Trophoblast cell (in vitro differentiated cells and primary cell): Measurements from ENCODE around the gene GRB2.

Experiments used
- DNase-seq, 2 donors: peaks; one replicate each; pipeline ENCODE4 v3.0.0-alpha.2; 2016
- H2AFZ ChIP-seq: 2 replicates; pipeline ENCODE4 v1.6.1; 2013; ENCODE audit warnings: low read length, moderate library complexity, mild to moderate bottlenecking; ENCODE audit not compliant: insufficient read depth, poor library complexity
- H2AK5ac ChIP-seq: 2 replicates; pipeline ENCODE4 v1.6.1; 2013; ENCODE audit warnings: mild to moderate bottlenecking, low read length
- H2BK120ac ChIP-seq: 2 replicates; pipeline ENCODE4 v1.6.1; 2013; ENCODE audit warnings: low read length, mild to moderate bottlenecking, moderate library complexity; ENCODE audit not compliant: insufficient read depth, poor library complexity
- H2BK12ac ChIP-seq: 2 replicates; pipeline ENCODE4 v1.6.1; 2013; ENCODE audit warnings: mild to moderate bottlenecking, low read length, moderate library complexity
- H2BK5ac ChIP-seq: 2 replicates; pipeline ENCODE4 v1.6.1; 2013; ENCODE audit warnings: low read length, low read depth, moderate library complexity, mild to moderate bottlenecking; ENCODE audit not compliant: poor library complexity
- H3K14ac ChIP-seq: 2 replicates; pipeline ENCODE4 v1.6.1; 2013; ENCODE audit warnings: mild to moderate bottlenecking, low read length
- H3K18ac ChIP-seq: 2 replicates; pipeline ENCODE4 v1.6.1; 2013; ENCODE audit warnings: mild to moderate bottlenecking, low read length
- H3K23ac ChIP-seq: 2 replicates; pipeline ENCODE4 v1.6.1; 2013; ENCODE audit warnings: low read length
- H3K27ac ChIP-seq: 2 replicates; pipeline ENCODE4 v1.5.1; 2013; ENCODE audit warnings: low read depth, mild to moderate bottlenecking, inconsistent platforms, low read length, moderate library complexity
- H3K27me3 ChIP-seq: 2 replicates; pipeline ENCODE4 v1.6.1; 2013; ENCODE audit warnings: inconsistent platforms, mild to moderate bottlenecking, low read length, moderate library complexity; ENCODE audit not compliant: insufficient read depth
- H3K36me3 ChIP-seq, 2 experiments: 1 replicate in 1 of 2; 2 replicates in 1 of 2; pipeline ENCODE4 v1.6.1; 2013; ENCODE audit warnings: low read length in 2 of 2, mild to moderate bottlenecking in 2 of 2, moderate library complexity in 1 of 2; ENCODE audit not compliant: insufficient read depth in 2 of 2, control insufficient read depth in 1 of 2
- H3K4ac ChIP-seq: 2 replicates; pipeline ENCODE4 v1.6.1; 2013; ENCODE audit warnings: low read depth, mild to moderate bottlenecking, low read length, moderate library complexity
- H3K4me1 ChIP-seq, 2 experiments: 1 replicate in 1 of 2; 2 replicates in 1 of 2; pipeline ENCODE4 v1.6.1; 2013; ENCODE audit warnings: low read length in 2 of 2, mild to moderate bottlenecking in 2 of 2, moderate library complexity in 1 of 2; ENCODE audit not compliant: insufficient read depth in 2 of 2, control insufficient read depth in 1 of 2
- H3K4me2 ChIP-seq: 2 replicates; pipeline ENCODE4 v1.6.1; 2013; ENCODE audit warnings: inconsistent platforms, mild to moderate bottlenecking, low read length, moderate library complexity
- H3K4me3 ChIP-seq: 2 replicates; pipeline ENCODE4 v1.5.1; 2013; ENCODE audit warnings: mild to moderate bottlenecking, low read depth, low read length, inconsistent platforms
- H3K79me1 ChIP-seq: one replicate; pipeline ENCODE4 v1.6.1; 2013; ENCODE audit warnings: low read length
- H3K79me2 ChIP-seq: 2 replicates; pipeline ENCODE4 v1.6.1; 2013; ENCODE audit warnings: low read length, mild to moderate bottlenecking; ENCODE audit not compliant: control insufficient read depth, insufficient read depth, poor library complexity
- H3K9ac ChIP-seq: 2 replicates; pipeline ENCODE4 v1.6.1; 2013; ENCODE audit warnings: mild to moderate bottlenecking, low read length
- H3K9me3 ChIP-seq: 2 replicates; pipeline ENCODE4 v1.6.1; 2013; ENCODE audit warnings: low read depth, mild to moderate bottlenecking, control low read depth, inconsistent platforms, low read length; ENCODE audit not compliant: insufficient read depth
- H4K12ac ChIP-seq: 2 replicates; pipeline ENCODE4 v1.6.1; 2013; ENCODE audit warnings: low read depth, mild to moderate bottlenecking, low read length, moderate library complexity
- H4K8ac ChIP-seq: 2 replicates; pipeline ENCODE4 v1.6.1; 2013; ENCODE audit warnings: low read depth, mild to moderate bottlenecking, low read length, moderate library complexity
- H4K91ac ChIP-seq: one replicate; pipeline ENCODE4 v1.6.1; 2013; ENCODE audit warnings: low read depth, mild to moderate bottlenecking, low read length, moderate library complexity
- WGBS: extraction: QIAGEN DNeasy Blood & Tissue Kit; methylation state at CpG from one replicate; pipeline ENCODE4 v1.1.7; 2013; ENCODE audit warnings: missing lambda C conversion rate; ENCODE audit not compliant: insufficient read length, insufficient coverage; ENCODE audit errors: extremely low coverage; 5-methylcytosine and 5-hydroxymethylcytosine counted together

Gene GRB2

GRCh38 chr17:75417054-75417580, 11.6 kb upstream of the GRB2 start:
- Histone ChIP-seq H3K9ac (no peak overlapping the region), H3K36me3 (no peaks in the 10 kb centered on the region), H3K27me3 (no peaks in the 10 kb centered on the region), H3K79me2 (no peaks in the 10 kb centered on the region), H2BK5ac (no peak overlapping the region), H4K8ac (no peak overlapping the region), H2AK5ac (no peak overlapping the region), H3K4me3 (no peak overlapping the region), H3K27ac (no peak overlapping the region), H3K4ac (no peak overlapping the region), H3K4me1 (no peaks in the 10 kb centered on the region), H3K9me3 (no peaks in the 10 kb centered on the region), H4K12ac (no peak overlapping the region), H3K23ac (no peak overlapping the region), H3K79me1 (no peaks in the 10 kb centered on the region), H3K14ac (no peak overlapping the region), H3K18ac (no peak overlapping the region), H2BK12ac (no peak overlapping the region), H3K4me2 (no peak overlapping the region), H2AFZ (no peak overlapping the region), H2BK120ac (no peak overlapping the region), H4K91ac (no peak overlapping the region)
- DNase-seq: no peak
- no CpG with 5 or more reads among the region's 9 CpGs for WGBS

DNA sequence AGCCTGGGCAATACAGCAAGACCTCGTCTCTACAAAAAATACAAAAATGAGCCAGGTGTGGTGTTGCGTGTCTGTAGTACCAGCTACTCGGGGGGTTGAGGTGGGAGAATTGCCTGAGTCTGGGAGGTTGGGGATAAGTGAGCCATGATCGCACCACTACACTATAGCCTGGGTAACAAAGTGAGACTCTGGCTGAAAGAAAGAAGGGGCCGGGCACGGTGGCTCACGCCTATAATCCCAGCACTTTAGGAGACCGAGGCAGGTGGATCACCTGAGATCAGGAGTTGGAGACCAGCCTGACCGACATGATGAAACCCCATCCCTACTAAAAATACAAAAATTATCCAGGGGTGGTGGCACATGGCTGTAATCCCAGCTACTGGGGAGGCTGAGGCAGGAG, 10.5 kb upstream of the GRB2 start:
- no peak overlapping the region for H3K14ac ChIP-seq
- WGBS: no CpG with 5 or more reads among the region's 9 CpGs
- no peak overlapping the region for H4K12ac ChIP-seq
- no peak overlapping the region for H3K27ac ChIP-seq
- no peaks in the 10 kb centered on the region for H3K4me1 ChIP-seq
- H3K4ac ChIP-seq: no peak overlapping the region
- DNase-seq: no peak
- no peak overlapping the region for H4K91ac ChIP-seq
- H2BK5ac ChIP-seq: no peak overlapping the region
- no peak overlapping the region for H3K18ac ChIP-seq
- H2BK120ac ChIP-seq: no peak overlapping the region
- no peak overlapping the region for H2AFZ ChIP-seq
- no peaks in the 10 kb centered on the region for H3K27me3 ChIP-seq
- H2AK5ac ChIP-seq: no peak overlapping the region
- no peak overlapping the region for H3K4me3 ChIP-seq
- H3K9ac ChIP-seq: no peak overlapping the region
- H3K4me2 ChIP-seq: no peak overlapping the region
- H2BK12ac ChIP-seq: no peak overlapping the region
- H3K9me3 ChIP-seq: no peaks in the 10 kb centered on the region
- H4K8ac ChIP-seq: no peak overlapping the region
- no peak overlapping the region for H3K23ac ChIP-seq
- H3K79me1 ChIP-seq: no peaks in the 10 kb centered on the region
- H3K36me3 ChIP-seq: no peaks in the 10 kb centered on the region
- H3K79me2 ChIP-seq: no peaks in the 10 kb centered on the region

DNA sequence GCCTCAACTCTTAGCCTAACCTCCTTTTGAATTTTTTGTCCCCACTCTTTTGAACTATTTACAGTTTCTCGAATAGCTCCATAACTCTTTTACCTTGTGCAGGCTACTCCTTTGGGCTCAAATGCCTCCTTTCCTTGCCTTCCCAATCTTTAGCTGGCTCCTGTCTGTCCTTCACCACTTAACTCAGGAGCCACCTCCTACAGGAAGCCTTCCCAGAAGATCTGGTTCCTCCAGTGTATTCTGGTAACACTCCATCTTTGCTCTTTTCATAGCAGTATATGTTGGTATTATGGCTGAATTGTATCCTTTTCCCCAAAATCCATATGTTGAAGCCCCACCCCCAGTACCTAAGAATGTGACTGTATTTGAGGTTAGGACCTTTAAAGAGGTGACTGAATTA, 9.0 kb upstream of the GRB2 start:
- Histone ChIP-seq H3K27me3 (no peaks in the 10 kb centered on the region), H3K23ac (no peak overlapping the region), H2AFZ (no peak overlapping the region), H3K18ac (no peak overlapping the region), H3K27ac (no peak overlapping the region), H2BK120ac (no peak overlapping the region), H3K79me2 (no peaks in the 10 kb centered on the region), H3K4me3 (no peak overlapping the region), H2AK5ac (no peak overlapping the region), H3K79me1 (no peaks in the 10 kb centered on the region), H3K9me3 (no peaks in the 10 kb centered on the region), H3K4me1 (no peaks in the 10 kb centered on the region), H4K91ac (no peak overlapping the region), H3K4ac (no peak overlapping the region), H3K9ac (no peak overlapping the region), H4K8ac (no peak overlapping the region), H2BK12ac (no peak overlapping the region), H3K4me2 (no peak overlapping the region), H3K36me3 (no peaks in the 10 kb centered on the region), H2BK5ac (no peak overlapping the region), H4K12ac (no peak overlapping the region), H3K14ac (no peak overlapping the region)
- no peak for DNase-seq
- no CpG with 5 or more reads among the region's 1 CpG for WGBS

DNA sequence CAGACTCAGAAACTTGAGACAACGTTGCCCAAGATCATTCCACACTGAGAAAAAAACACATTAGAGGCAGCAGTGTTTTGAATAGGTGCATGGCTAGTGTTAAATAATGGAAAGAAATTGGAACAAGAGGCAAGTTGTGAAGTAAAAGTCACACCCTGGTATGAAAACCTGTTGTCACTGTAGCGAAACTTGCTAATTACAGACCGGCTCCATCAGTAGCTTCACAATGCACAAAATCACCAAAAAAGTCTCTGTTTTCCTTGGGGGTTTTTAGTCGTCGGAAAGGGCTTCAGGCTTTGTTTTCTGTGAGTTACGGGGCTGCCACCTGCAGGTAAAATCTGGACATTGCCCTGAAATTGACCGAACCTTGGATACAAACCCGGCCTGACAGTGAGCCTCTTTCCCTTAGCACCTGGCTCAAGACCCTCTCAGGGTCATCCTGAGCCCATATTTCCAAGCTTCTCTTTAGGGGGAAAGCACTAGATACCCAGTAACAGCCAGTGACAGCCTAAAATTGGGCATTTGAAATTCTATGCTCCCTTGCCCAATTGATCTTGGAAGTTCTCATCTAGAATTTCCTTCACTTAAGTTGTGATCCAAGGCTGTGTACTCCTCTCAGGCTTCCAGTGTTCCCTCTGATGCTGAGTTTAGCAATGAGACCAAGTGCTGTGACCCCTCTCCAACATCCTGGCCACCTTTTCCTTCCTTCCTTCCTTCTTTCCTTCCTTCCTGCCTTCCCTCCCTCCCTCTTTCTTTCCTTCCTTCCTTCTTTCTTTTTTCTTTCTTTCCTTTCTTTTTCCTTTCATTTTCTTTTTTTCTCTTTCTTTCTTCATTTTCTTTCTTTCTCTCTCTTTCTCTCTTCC, 7.2 kb upstream of the GRB2 start:
- Histone ChIP-seq H2AK5ac (no peak overlapping the region), H4K12ac (no peak overlapping the region), H3K18ac (no peak overlapping the region), H3K4me1 (no peaks in the 10 kb centered on the region), H3K23ac (no peak overlapping the region), H2BK12ac (no peak overlapping the region), H3K4me3 (no peak overlapping the region), H4K91ac (no peak overlapping the region), H3K36me3 (no peaks in the 10 kb centered on the region), H3K79me1 (no peaks in the 10 kb centered on the region), H3K4ac (no peak overlapping the region), H3K27ac (no peak overlapping the region), H3K9ac (no peak overlapping the region), H2BK5ac (no peak overlapping the region), H2BK120ac (no peak overlapping the region), H2AFZ (no peak overlapping the region), H4K8ac (peak overlapping the region; percentile 34), H3K14ac (no peak overlapping the region), H3K27me3 (no peaks in the 10 kb centered on the region), H3K79me2 (no peaks in the 10 kb centered on the region), H3K4me2 (peak overlapping the region; percentile 37), H3K9me3 (no peaks in the 10 kb centered on the region)
- DNase-seq: peak; percentile 60 to 91
- WGBS: no CpG with 5 or more reads among the region's 8 CpGs
